SH-SY5Y (cell line): ENCODE results near the gene CCIN.

Experiments used
- GATA2 ChIP-seq: IDR thresholded peaks from 2 replicates; pipeline ENCODE4 v1.6.1; 2011; ENCODE audit warnings: mild to moderate bottlenecking, low read depth, low read length
- GATA3 ChIP-seq: IDR thresholded peaks from 2 replicates; pipeline ENCODE4 v1.6.1; 2011; ENCODE audit warnings: low read depth, mild to moderate bottlenecking, low read length, moderate library complexity

Gene CCIN

DNA sequence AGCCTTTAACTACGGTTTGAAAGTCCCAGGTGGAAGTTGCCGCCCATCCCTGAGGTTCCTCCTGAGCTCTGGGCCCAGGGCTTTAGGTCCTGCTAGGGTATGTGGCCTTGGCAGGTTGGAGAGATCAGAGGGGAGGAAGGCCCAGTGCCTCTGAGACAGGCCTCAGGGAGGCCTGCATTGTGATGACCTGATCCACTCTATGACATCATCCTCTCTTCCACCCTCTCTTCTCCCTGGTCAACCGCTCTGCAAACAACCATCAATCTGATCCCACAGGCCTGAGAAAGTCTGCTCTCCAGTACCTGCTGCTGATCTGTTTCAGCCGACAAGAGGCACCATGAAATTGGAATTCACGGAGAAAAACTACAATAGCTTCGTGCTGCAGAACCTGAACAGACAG lies at the start of gene CCIN:
Gene CCIN, plus strand, starts transcription at position 223 of the 400 bp plus-strand sequence. Its CDS starts 115 bp downstream, at position 338.
- no peak for TF ChIP-seq GATA3
- no peak for TF ChIP-seq GATA2

DNA sequence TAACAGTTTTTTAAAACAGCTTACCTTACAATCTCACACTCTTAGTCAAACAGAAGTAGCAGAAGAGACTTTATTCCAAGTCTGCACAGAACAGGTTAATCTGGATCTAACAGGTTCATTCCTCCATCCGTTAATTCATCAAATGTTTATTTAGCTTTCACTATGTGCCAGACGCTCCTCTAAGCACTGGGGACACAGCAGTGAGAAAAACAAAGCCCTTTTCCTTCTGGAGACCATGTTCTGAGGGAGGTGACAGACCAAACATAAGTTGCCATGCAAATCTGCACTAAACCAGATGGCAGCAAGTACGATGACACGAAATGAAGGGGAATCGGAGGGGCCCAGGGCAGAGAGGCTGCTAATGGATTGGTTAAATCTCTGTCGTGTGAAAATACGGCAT lies 49.7 kb upstream of the CCIN start:
- TF ChIP-seq GATA3: no peak
- no peak for TF ChIP-seq GATA2

DNA sequence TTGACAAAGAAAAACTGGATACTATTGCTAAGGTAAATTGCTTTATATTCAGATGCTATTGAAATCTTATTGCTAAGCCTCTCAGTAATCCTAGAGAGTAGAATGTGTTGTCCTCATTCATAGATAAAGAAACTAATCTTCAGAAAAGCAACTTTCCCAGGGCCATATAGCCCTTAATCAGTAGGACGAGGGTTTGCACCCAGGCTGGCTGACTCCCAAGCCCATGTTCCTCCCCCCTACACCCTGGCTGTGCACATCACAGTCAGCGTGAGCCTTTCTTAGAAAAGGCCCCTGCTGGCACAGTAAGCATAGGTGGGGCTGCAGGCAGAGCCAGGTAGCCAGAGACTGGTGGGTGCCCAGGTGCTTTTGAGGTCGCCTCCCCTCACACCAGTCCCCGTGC lies 48.5 kb upstream of the CCIN start:
- no peak for TF ChIP-seq GATA3
- no peak for TF ChIP-seq GATA2

DNA sequence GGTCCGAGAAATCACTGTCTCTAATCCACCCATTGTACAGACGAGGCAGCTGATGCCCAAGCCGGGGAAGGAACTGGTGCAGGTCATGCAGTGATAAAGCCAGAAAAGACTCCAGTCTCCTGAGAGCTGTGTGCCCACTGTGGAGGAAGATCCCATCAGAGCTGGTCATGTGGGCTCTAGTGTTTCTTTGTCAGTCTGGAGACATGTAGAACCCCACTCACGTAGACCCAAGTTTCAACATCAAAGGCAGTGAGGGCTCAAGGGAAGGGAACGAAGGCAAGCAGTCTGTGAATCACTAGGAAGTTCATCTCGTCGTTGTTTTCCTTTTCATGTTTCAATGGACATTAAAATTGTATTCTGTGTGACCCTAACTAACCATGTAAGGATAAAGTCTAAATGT lies 47.2 kb upstream of the CCIN start:
- no peak for TF ChIP-seq GATA3
- no peak for TF ChIP-seq GATA2

DNA sequence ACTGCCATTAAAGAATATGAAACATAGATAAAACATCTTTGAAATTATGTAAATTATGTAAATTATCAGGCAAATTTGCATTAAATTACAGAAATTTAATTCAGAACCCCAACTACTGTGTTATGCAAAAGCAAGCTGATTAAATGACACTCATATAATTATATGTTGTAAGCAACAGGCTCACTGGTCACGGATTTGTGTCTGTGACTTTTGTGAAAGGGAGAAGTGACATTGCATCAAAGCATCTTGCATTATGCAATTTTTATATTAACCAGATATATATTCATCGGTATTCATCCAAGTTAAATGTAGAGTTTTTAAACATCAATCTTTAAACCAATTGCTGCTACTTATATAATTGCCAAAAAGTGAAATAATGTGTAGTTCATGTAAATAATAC lies 45.7 kb upstream of the CCIN start:
- TF ChIP-seq GATA3 (no peak), GATA2 (no peak)

DNA sequence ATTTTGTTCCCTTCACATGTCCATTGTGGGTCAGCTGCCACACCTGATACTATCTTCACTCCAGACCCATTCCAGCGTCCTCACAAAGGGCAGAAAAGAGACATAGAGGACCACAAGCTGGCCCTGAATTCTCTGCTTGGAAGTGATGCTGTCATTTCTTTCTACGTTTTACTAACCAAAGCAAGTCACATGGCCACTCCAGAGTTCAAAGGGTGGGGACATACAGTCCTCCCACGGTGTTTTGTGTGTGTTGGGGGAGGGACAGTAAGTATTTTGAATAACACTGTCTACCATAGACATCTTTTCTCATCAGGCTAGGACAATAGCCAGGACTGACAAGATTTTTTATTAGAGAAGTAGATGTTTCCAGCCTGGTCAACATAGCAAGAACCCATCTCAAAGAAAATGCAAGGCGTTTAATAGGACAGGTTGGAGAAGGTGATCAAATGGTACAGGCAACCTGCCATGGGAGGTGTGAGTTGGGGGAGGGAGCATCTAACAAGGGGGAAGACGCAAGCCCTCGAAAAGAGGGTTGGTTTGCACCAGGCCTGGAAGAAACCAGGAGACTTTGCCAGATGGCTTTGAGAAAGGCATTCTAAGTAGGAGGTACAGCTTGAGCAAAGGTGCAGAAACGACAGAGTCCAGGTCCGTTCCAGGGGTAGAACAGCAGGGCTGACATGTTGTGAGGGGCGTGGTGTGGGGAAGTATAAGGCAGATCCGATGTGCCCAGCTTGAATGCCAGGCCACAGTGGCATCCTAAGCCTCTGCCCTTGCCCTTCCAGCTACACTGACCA lies 43.9 kb upstream of the CCIN start:
- no peak for TF ChIP-seq GATA2
- no peak for TF ChIP-seq GATA3

DNA sequence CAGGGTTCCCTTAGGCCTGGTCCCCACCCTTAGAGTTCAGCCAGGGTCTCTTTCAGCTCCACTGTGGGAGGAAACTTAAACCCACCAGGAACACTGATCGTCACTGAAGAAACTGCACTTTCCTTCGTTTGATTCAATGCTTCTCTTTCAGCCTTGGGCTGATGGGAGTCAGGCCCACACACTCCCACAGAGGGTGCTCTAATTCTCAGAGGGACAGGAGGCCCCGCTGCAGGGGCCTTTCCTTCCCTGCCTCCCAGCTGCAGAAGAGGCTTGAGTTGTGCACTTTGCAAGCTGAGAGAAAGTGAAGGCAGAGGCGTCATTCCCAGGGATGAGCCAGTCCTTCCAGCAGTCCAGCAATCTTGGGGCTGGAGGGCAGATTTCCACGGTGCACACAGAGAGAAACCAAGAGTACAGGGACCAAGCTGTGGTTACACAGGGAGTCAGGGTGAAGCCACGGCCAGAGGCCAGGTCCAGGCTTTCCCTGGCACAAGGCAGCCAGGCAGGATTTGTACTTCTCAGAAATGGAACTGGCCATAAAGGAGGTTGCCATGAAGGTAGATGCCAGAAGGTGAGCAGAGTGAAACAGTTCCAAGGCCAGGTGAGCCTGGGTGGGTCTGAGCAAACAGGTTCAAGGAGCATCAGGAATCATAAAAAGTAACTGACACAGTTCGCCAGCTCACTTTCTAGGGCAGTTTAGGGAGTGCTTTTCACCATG lies 43.0 kb upstream of the CCIN start:
- no peak for TF ChIP-seq GATA3
- no peak for TF ChIP-seq GATA2

DNA sequence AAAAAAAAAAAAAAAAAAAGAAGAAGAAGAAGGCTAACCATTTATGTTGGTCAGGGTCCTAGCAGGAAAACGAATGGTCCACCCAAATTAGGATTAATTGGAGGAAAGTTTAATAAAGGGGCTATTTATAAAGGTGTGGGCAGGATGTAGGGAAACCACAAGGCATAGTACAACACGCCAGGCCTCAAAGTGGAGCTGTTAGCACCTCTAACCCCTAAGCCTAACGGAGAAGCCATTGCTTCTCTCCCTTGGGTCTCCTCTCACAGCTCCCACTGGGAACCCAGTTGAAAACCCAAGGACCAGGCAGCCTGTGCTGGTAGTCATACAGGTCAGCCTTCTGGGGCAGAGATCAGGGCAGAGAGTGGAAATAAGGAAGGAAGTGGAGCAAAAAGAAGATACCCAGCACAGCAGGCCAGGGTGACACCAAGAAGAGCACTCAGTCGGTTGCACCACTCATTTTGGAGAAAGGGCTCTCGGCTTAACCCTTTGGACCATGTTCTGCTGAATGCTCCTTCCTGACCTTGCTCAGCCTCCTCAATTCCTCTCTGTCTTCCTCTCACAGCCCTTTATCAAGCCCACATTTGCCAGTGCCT lies 41.4 kb upstream of the CCIN start:
- TF ChIP-seq GATA2 (no peak), GATA3 (no peak)

DNA sequence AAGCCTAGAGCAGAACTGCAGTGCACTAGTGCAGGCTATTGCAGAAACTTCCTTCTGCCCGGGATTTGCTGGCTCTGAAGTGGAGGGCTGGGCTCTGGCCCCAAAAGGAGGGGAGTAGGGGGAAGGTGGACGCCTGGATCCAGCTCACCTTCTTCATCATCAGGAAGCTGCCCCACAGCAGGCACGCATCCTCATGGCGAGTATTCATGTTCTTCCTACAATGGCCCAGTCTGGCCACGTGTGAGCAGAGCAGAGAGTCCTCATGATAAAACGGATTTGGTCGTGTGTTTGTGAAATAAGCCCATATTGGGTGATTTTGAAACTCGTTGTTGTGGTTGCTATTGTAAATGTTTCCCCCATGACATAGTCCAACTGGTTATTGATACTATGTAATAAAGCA lies 40.8 kb upstream of the CCIN start:
- no peak for TF ChIP-seq GATA2
- no peak for TF ChIP-seq GATA3

DNA sequence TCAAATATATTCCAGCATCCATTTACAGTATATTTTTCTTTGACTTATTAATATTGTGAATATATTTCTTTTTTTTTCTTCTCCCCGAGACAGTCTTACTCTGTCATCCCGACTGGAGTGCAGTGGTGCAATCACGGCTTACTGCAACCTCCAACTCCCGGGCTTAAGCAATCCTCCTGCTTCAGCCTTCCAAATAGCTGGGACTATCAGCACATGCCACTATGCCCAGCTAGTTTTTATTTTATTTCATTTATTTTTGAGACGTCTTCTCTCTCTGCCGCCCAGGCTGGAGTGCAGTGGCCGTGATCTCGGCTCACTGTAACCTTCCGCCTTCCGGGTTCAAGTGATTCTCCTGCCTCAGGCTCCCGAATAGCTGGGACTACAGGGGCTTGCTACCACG lies 40.0 kb upstream of the CCIN start:
- TF ChIP-seq GATA3 (no peak), GATA2 (no peak)

DNA sequence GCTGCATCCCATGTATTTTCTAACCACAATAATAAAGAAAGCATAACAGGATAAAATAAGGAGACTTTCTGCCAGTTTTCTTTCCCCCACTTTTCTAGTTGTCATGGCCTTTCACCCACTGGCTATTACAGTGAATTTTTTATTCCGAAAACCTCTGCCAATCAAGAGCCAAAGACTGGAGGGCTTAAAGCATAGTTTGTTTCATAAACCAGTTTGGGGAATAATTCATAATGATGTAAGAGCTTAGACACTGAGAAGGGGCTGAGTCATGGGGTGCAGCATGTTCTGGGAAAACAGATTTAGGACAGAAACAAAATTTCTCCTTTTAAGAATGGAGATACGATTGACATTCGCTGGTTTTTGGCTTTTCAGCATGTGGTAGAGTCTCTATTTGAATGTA lies 37.1 kb upstream of the CCIN start:
- TF ChIP-seq GATA3: no peak
- no peak for TF ChIP-seq GATA2

DNA sequence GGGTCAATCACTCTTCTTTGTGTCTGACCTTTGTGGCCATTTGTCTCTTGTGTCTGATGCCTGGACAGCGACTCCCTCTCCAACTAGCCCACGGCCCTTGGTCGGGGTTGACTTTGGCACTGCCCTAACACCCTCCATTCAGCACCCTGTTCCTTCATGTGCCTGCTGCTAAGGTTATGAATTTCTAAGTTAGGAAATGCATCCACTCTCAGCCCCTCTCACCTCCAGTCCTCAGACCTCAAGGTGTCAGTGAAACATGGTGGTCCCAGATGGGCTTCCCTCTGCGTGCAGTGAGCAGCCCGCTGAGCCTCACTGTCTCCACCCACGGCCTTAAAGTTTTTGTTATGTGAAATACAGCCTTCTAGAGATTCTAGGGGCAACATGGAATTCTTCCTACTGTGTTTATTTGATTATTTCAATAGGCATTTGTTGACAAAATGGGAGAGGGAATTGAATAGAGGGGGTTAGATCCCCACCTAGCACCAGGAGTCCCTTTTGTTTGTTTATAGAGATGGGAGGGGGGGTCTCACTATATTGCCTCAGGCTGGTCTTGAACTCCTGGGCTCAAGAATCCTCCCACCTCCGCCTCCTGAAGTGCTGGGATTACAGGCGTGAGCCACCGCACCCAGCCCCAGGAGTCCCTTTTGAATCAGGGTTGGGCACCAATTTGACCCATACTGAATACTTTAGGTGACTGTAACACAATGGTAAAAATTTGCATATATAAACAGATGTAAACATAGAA lies 34.3 kb upstream of the CCIN start:
- no peak for TF ChIP-seq GATA3
- TF ChIP-seq GATA2: no peak

DNA sequence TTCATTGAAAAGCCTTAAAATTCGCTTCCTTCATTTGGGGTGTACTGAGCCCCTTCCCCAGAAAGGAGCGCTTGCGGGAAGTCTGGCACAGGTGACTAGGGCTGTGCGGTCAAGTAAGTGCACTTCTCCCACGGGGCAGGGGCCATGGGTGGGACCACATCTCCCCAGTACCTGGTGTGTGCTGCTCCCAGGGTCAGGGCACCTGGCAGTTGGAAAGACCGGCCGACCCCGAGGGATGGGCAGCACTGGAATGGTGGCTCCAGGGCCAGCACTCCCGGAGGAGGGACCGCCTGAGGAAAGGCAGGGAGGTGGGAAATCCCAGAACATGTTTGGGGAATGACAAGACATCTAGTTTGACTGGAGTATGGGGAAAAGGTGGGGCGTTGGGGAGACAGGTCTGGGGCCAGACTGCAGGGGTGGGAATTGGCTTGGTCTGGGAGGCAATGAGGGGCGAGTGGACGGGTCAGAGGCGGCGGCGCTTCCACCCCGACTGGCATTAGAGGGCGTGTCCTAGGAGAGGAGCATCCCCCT lies 33.4 kb upstream of the CCIN start:
- TF ChIP-seq GATA3 (no peak), GATA2 (no peak)
